ENCODE measurements around the gene ELFN1.

Gene ELFN1

GRCh38 chr7:1721047-1721690 lies 51.1 kb downstream of the ELFN1 start:
- no peak for TF ChIP-seq MAX (IDR thresholded peaks at IDR 0.05; ENCODE audit: low read depth, low read length)
- no peak for TF ChIP-seq CTCF (IDR thresholded peaks at IDR 0.05; ENCODE audit: low read depth, low read length)
- no peak for TF ChIP-seq POLR2A (IDR thresholded peaks at IDR 0.05; ENCODE audit: extremely low read depth, insufficient read length)
- TF ChIP-seq MYC (IDR thresholded peaks at IDR 0.05; ENCODE audit: low read depth, low read length), result no peak
- no peak overlapping the region for H3K4me3 ChIP-seq (ENCODE audit: low read depth, low read length)
- DNase-seq (ENCODE audit: low read depth), result no peak

GRCh38 chr7:1723254-1723653 lies 53.2 kb downstream of the ELFN1 start:
- H3K4me3 ChIP-seq (ENCODE audit: low read depth, low read length), result no peak overlapping the region
- TF ChIP-seq MYC (IDR thresholded peaks at IDR 0.05; ENCODE audit: low read depth, low read length) (no peak), CTCF (IDR thresholded peaks at IDR 0.05; ENCODE audit: low read depth, low read length) (no peak), POLR2A (IDR thresholded peaks at IDR 0.05; ENCODE audit: extremely low read depth, insufficient read length) (no peak), MAX (IDR thresholded peaks at IDR 0.05; ENCODE audit: low read depth, low read length) (no peak)
- DNase-seq (ENCODE audit: low read depth), result no peak

- TF ChIP-seq CTCF (IDR thresholded peaks at IDR 0.05; ENCODE audit: low read depth, low read length) (no peak), MAX (IDR thresholded peaks at IDR 0.05; ENCODE audit: low read depth, low read length) (no peak), MYC (IDR thresholded peaks at IDR 0.05; ENCODE audit: low read depth, low read length) (no peak), POLR2A (IDR thresholded peaks at IDR 0.05; ENCODE audit: extremely low read depth, insufficient read length) (no peak)
- H3K4me3 ChIP-seq (ENCODE audit: low read depth, low read length), result no peak overlapping the region
- no peak for DNase-seq (ENCODE audit: low read depth)
Observed at GRCh38 chr7:1724118-1724910, 54.2 kb downstream of the ELFN1 start.

GRCh38 chr7:1725199-1725690 lies 55.2 kb downstream of the ELFN1 start:
- no peak overlapping the region for H3K4me3 ChIP-seq (ENCODE audit: low read depth, low read length)
- no peak for DNase-seq (ENCODE audit: low read depth)
- TF ChIP-seq CTCF (IDR thresholded peaks at IDR 0.05; ENCODE audit: low read depth, low read length), result no peak
- no peak for TF ChIP-seq MAX (IDR thresholded peaks at IDR 0.05; ENCODE audit: low read depth, low read length)
- no peak for TF ChIP-seq POLR2A (IDR thresholded peaks at IDR 0.05; ENCODE audit: extremely low read depth, insufficient read length)
- no peak for TF ChIP-seq MYC (IDR thresholded peaks at IDR 0.05; ENCODE audit: low read depth, low read length)

GRCh38 chr7:1725766-1726630 lies 55.9 kb downstream of the ELFN1 start:
- TF ChIP-seq MYC (IDR thresholded peaks at IDR 0.05; ENCODE audit: low read depth, low read length) (no peak), CTCF (IDR thresholded peaks at IDR 0.05; ENCODE audit: low read depth, low read length) (no peak), POLR2A (IDR thresholded peaks at IDR 0.05; ENCODE audit: extremely low read depth, insufficient read length) (no peak), MAX (IDR thresholded peaks at IDR 0.05; ENCODE audit: low read depth, low read length) (no peak)

More at GRCh38 chr7:1725766-1726630, 55.9 kb downstream of the ELFN1 start:
- DNase-seq (ENCODE audit: low read depth), result no peak
- H3K4me3 ChIP-seq (ENCODE audit: low read depth, low read length), result no peak overlapping the region
